Nucleus accumbens (tissue), 56 donors: ENCODE measurements around the gene NCKAP5L.
"Not testable (repeated sequence)": the region's sequence is repeated elsewhere in the genome, so short reads cannot be mapped to it uniquely, and the experiment has no call there.

ENCODE experiments used
- DNase-seq, 56 donors: peaks; one replicate each; lab custom pipeline; 2025; lab: John Stamatoyannopoulos, UW

The NCKAP5L gene

GRCh38 chr12:49865109-49865781, 37.0 kb upstream of the NCKAP5L start:
- no peak for DNase-seq

- DNase-seq: no peak
Measured at GRCh38 chr12:49864798-49865090, 36.5 kb upstream of the NCKAP5L start.

- DNase-seq: peak in 3 of 56 donors; percentile 21 to 39 (median 34)
Measured at GRCh38 chr12:49863946-49864797, 36.0 kb upstream of the NCKAP5L start.

- not testable (repeated sequence) for DNase-seq
Measured at GRCh38 chr12:49860921-49861320, 32.7 kb upstream of the NCKAP5L start.

- not testable (repeated sequence) for DNase-seq
Measured at GRCh38 chr12:49855890-49856289, 27.7 kb upstream of the NCKAP5L start.

GRCh38 chr12:49854976-49855375, 26.8 kb upstream of the NCKAP5L start:
- DNase-seq: no peak

GRCh38 chr12:49853671-49854070, 25.5 kb upstream of the NCKAP5L start:
- DNase-seq: no peak

- DNase-seq: no peak
Measured at GRCh38 chr12:49847161-49847560, 18.9 kb upstream of the NCKAP5L start.

- DNase-seq: no peak
Measured at GRCh38 chr12:49846032-49846431, 17.8 kb upstream of the NCKAP5L start.

GRCh38 chr12:49843876-49844437, 15.7 kb upstream of the NCKAP5L start:
- no peak for DNase-seq

GRCh38 chr12:49843411-49843810, 15.2 kb upstream of the NCKAP5L start:
- no peak for DNase-seq

GRCh38 chr12:49842519-49843352, 14.5 kb upstream of the NCKAP5L start, which contains the start of gene BCDIN3D:
Gene BCDIN3D, minus strand, starts transcription at chr12:49843106. Its CDS starts 19 bp downstream, at chr12:49843087.
- DNase-seq: peak in 54 of 56 donors; percentile 67 to 95 (median 86)

GRCh38 chr12:49838973-49839633, 10.9 kb upstream of the NCKAP5L start:
- peak in 11 of 56 donors; percentile 3 to 45 (median 11) for DNase-seq

- no peak for DNase-seq
Measured at GRCh38 chr12:49832836-49833421, 4.7 kb upstream of the NCKAP5L start.

GRCh38 chr12:49831717-49832116, 3.5 kb upstream of the NCKAP5L start:
- DNase-seq: no peak

- peak in 54 of 56 donors; percentile 22 to 82 (median 68) for DNase-seq
Measured at GRCh38 chr12:49827401-49828099, 663 bp downstream of the NCKAP5L start.

GRCh38 chr12:49827051-49827400, 1.2 kb downstream of the NCKAP5L start:
- peak in 1 of 56 donors; percentile 25 for DNase-seq

GRCh38 chr12:49825971-49826421, 2.2 kb downstream of the NCKAP5L start:
- DNase-seq: no peak
